ENCODE results near the gene RGL4. TPM values are rescaled to one million over a fixed set of nuclear protein-coding genes. Genes with fewer than 3 reads are reported as not detected.
"Not testable (repeated sequence)": the region's sequence is repeated elsewhere in the genome, so short reads cannot be mapped to it uniquely, and the experiment has no call there.

The RGL4 gene
- total RNA-seq, 1 donor from 2014 or later, result 5.7 TPM

DNA sequence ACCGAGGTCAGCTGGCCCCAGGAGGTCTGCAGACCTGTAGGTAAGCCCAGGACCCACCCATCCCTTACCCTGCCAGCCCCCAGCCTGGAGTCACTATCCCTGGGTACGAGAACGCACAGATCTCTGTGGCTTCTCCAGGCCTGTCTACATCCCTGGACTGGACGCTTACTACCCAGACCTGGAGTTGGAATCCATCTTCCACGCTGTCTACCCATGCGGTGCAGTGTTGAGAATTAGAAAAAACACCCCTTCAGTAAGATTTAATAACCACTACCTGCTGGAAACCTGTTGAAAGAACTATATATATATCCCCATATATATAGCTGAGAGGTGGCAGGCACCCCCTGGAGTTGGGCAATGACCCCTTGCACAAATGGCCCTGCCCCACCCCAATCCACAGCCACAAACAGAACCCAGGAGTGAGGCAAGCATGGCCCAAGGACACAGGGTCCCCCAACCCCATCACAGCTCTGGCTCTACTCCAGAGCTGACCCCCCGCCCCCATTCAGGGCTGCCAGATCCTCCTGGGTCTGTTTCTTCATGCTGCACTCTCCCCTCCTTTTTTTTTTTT, 17.7 kb upstream of the RGL4 start:
- DNase-seq (ENCODE audit: low spot score), result no peak
- peaks cover 9% of the 10 kb centered on the region for H3K4me1 Mint-ChIP-seq (ENCODE audit: low read depth)
- H3K4me3 Mint-ChIP-seq (ENCODE audit: low read depth), result no peak overlapping the region
- no peak overlapping the region for H3K27ac Mint-ChIP-seq
- no peaks in the 10 kb centered on the region for H3K27me3 Mint-ChIP-seq (ENCODE audit: low read depth)
- intact Hi-C loops (cut with micrococcal nuclease), result no loop called here
- peaks cover 6% of the 10 kb centered on the region for H3K36me3 Mint-ChIP-seq (ENCODE audit: low read depth)
- no peaks in the 10 kb centered on the region for H3K9me3 Mint-ChIP-seq

GRCh38 chr22:23673826-23674690, 16.8 kb upstream of the RGL4 start:
- no peaks in the 10 kb centered on the region for H3K9me3 Mint-ChIP-seq
- H3K4me1 Mint-ChIP-seq (ENCODE audit: low read depth), result peaks cover 9% of the 10 kb centered on the region
- DNase-seq (ENCODE audit: low spot score), result no peak
- peaks cover 3% of the 10 kb centered on the region for H3K36me3 Mint-ChIP-seq (ENCODE audit: low read depth)
- no peak overlapping the region for H3K27ac Mint-ChIP-seq
- no peaks in the 10 kb centered on the region for H3K27me3 Mint-ChIP-seq (ENCODE audit: low read depth)
- intact Hi-C loops (cut with micrococcal nuclease), result no loop called here
- H3K4me3 Mint-ChIP-seq (ENCODE audit: low read depth), result no peak overlapping the region

GRCh38 chr22:23674886-23675501, 15.8 kb upstream of the RGL4 start:
- intact Hi-C loops (cut with micrococcal nuclease); H3K4me3 Mint-ChIP-seq (ENCODE audit: low read depth); H3K27ac Mint-ChIP-seq: not testable (repeated sequence)

GRCh38 chr22:23675502-23676415, 15.1 kb upstream of the RGL4 start:
- peaks cover 5% of the 10 kb centered on the region for H3K36me3 Mint-ChIP-seq (ENCODE audit: low read depth)
- intact Hi-C loops (cut with micrococcal nuclease), result no loop called here
- H3K27ac Mint-ChIP-seq, result no peak overlapping the region
- H3K9me3 Mint-ChIP-seq, result no peaks in the 10 kb centered on the region
- H3K4me1 Mint-ChIP-seq (ENCODE audit: low read depth), result peaks cover 9% of the 10 kb centered on the region
- DNase-seq (ENCODE audit: low spot score), result no peak
- no peaks in the 10 kb centered on the region for H3K27me3 Mint-ChIP-seq (ENCODE audit: low read depth)
- no peak overlapping the region for H3K4me3 Mint-ChIP-seq (ENCODE audit: low read depth)

More at GRCh38 chr22:23674886-23675501, 15.8 kb upstream of the RGL4 start:
- H3K4me1 Mint-ChIP-seq (ENCODE audit: low read depth); H3K9me3 Mint-ChIP-seq; H3K36me3 Mint-ChIP-seq (ENCODE audit: low read depth); DNase-seq (ENCODE audit: low spot score); H3K27me3 Mint-ChIP-seq (ENCODE audit: low read depth): not testable (repeated sequence)

GRCh38 chr22:23676841-23677700, 13.7 kb upstream of the RGL4 start:
- H3K4me1 Mint-ChIP-seq (ENCODE audit: low read depth); intact Hi-C loops (cut with micrococcal nuclease); H3K27me3 Mint-ChIP-seq (ENCODE audit: low read depth); H3K9me3 Mint-ChIP-seq; H3K4me3 Mint-ChIP-seq (ENCODE audit: low read depth); H3K36me3 Mint-ChIP-seq (ENCODE audit: low read depth); DNase-seq (ENCODE audit: low spot score); H3K27ac Mint-ChIP-seq: not testable (repeated sequence)

- DNase-seq (ENCODE audit: low spot score), result no peak
- Mint-ChIP-seq H3K36me3 (ENCODE audit: low read depth) (peaks cover 13% of the 10 kb centered on the region), H3K4me1 (ENCODE audit: low read depth) (peaks cover 8% of the 10 kb centered on the region), H3K4me3 (ENCODE audit: low read depth) (no peak overlapping the region), H3K27me3 (ENCODE audit: low read depth) (no peaks in the 10 kb centered on the region), H3K27ac (no peak overlapping the region), H3K9me3 (no peaks in the 10 kb centered on the region)
- intact Hi-C loops (cut with micrococcal nuclease), result no loop called here
These were observed 13.2 kb upstream of the RGL4 start for GRCh38 chr22:23677701-23677995.

- intact Hi-C loops (cut with micrococcal nuclease), result no loop called here
These were observed 12.7 kb upstream of the RGL4 start for GRCh38 chr22:23678133-23678532.

DNA sequence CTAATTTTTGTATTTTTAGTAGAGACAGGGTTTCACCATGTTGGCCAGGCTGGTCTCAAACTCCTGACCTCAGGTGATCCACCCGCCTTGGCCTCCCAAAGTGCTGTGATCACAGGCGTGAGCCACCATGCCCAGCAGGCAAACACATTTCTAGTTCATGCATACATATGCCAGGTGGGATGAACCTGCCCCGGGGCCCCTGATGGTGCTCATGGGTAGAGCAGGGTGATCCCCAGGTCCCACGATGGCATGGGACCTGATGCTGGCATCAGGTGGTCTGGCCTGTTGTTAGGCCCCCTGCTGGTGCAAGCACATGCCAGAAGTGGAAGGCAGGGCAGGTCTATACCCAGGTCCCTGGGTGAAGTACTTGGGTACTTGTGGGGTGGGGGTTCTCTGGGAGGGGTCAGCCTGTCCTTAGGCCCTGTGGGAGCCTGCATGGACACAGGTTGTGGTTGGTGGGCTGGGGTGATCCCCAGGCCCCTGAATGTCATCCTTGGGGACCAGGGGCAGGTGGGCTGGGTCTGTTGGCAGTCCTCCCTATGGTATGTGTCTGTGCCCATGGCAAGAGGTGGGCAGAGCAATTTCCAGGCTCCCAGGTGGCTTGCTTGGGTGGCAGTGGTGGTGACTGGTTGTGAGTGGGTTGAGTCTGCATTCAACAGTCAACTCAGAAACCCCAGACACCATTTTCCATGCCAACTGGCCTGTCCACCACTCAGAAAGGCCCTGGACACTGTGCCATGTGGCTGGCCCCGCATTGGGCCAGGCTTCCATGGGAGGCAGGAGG, 9.6 kb upstream of the RGL4 start:
- Mint-ChIP-seq H3K27me3 (ENCODE audit: low read depth) (no peaks in the 10 kb centered on the region), H3K4me3 (ENCODE audit: low read depth) (no peak overlapping the region), H3K36me3 (ENCODE audit: low read depth) (peaks cover 23% of the 10 kb centered on the region), H3K4me1 (ENCODE audit: low read depth) (peaks cover 2% of the 10 kb centered on the region), H3K27ac (no peak overlapping the region), H3K9me3 (no peaks in the 10 kb centered on the region)
- DNase-seq (ENCODE audit: low spot score), result no peak
- intact Hi-C loops (cut with micrococcal nuclease), result no loop called here

More at GRCh38 chr22:23678133-23678532, 12.7 kb upstream of the RGL4 start:
- H3K9me3 Mint-ChIP-seq, result no peaks in the 10 kb centered on the region
- H3K4me1 Mint-ChIP-seq (ENCODE audit: low read depth), result peaks cover 3% of the 10 kb centered on the region
- no peaks in the 10 kb centered on the region for H3K27me3 Mint-ChIP-seq (ENCODE audit: low read depth)
- no peak overlapping the region for H3K4me3 Mint-ChIP-seq (ENCODE audit: low read depth)
- H3K27ac Mint-ChIP-seq, result no peak overlapping the region
- H3K36me3 Mint-ChIP-seq (ENCODE audit: low read depth), result peaks cover 18% of the 10 kb centered on the region
- DNase-seq (ENCODE audit: low spot score), result no peak

DNA sequence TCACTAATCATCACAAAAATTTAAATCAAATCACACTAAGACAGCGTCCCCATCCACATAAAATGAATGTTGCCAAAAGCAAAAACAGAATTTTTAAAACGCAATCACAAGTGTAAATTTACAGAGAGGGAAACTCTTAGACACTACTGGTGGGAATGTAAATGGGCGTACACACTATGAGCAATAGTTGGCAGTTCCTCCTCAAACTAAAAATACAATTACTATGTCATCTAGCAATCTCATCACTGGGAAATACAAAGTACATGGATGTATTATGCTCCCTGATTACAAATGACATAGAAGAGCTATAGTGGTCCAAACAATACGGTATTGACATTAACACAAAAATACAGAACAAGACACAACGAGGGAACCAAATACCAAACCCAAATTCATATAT, 8.7 kb upstream of the RGL4 start:
- H3K27me3 Mint-ChIP-seq (ENCODE audit: low read depth), result no peaks in the 10 kb centered on the region
- H3K27ac Mint-ChIP-seq, result no peak overlapping the region
- no peak for DNase-seq (ENCODE audit: low spot score)
- intact Hi-C loops (cut with micrococcal nuclease), result no loop called here
- no peaks in the 10 kb centered on the region for H3K9me3 Mint-ChIP-seq
- H3K36me3 Mint-ChIP-seq (ENCODE audit: low read depth), result peaks cover 23% of the 10 kb centered on the region
- peaks cover 3% of the 10 kb centered on the region for H3K4me1 Mint-ChIP-seq (ENCODE audit: low read depth)
- no peak overlapping the region for H3K4me3 Mint-ChIP-seq (ENCODE audit: low read depth)

DNA sequence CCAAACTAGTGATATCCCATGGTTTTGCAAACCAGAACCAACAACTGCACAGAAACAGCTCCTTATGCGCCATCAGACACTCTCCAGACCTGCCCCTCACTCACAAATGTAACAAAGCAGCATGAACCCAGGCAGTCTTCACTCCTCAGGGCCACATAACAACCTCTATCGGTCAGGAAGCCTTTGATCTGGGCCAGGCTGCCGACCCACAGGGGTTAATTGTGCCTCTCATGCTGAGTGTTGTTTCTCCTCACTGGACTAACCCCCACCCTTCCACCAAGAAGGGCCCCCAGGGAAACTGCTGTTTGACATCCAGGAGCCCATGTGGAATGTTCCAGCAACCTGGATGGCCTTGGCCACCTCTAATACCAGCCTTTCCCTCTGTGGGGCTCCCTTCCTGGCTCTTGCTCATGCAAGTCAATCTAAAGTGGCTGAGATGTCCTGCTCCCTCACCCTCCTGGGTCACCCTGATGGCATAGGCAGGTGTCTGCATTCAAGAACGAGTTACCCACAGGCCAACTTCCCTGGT, 7.9 kb upstream of the RGL4 start:
- Mint-ChIP-seq H3K4me1 (ENCODE audit: low read depth) (peaks cover 3% of the 10 kb centered on the region), H3K4me3 (ENCODE audit: low read depth) (no peak overlapping the region), H3K27ac (no peak overlapping the region), H3K36me3 (ENCODE audit: low read depth) (peaks cover 23% of the 10 kb centered on the region), H3K27me3 (ENCODE audit: low read depth) (no peaks in the 10 kb centered on the region), H3K9me3 (no peaks in the 10 kb centered on the region)
- intact Hi-C loops (cut with micrococcal nuclease), result no loop called here
- DNase-seq (ENCODE audit: low spot score), result no peak

- no peak overlapping the region for H3K4me3 Mint-ChIP-seq (ENCODE audit: low read depth)
- intact Hi-C loops (cut with micrococcal nuclease), result no loop called here
- H3K36me3 Mint-ChIP-seq (ENCODE audit: low read depth), result peaks cover 23% of the 10 kb centered on the region
- peaks cover 3% of the 10 kb centered on the region for H3K4me1 Mint-ChIP-seq (ENCODE audit: low read depth)
- no peak for DNase-seq (ENCODE audit: low spot score)
- no peak overlapping the region for H3K27ac Mint-ChIP-seq
- no peaks in the 10 kb centered on the region for H3K27me3 Mint-ChIP-seq (ENCODE audit: low read depth)
- no peaks in the 10 kb centered on the region for H3K9me3 Mint-ChIP-seq
These were observed 7.3 kb upstream of the RGL4 start for GRCh38 chr22:23683545-23683944.
